SH-SY5Y (cell line): ENCODE data around the gene PTGER3.

Source experiments
- GATA2 ChIP-seq: IDR thresholded peaks from 2 replicates; pipeline ENCODE4 v1.6.1; 2011; ENCODE audit warnings: mild to moderate bottlenecking, low read depth, low read length
- GATA3 ChIP-seq: IDR thresholded peaks from 2 replicates; pipeline ENCODE4 v1.6.1; 2011; ENCODE audit warnings: low read depth, mild to moderate bottlenecking, low read length, moderate library complexity

PTGER3 gene

GRCh38 chr1:71072273-71072672, 24.7 kb upstream of the PTGER3 start:
- no peak for TF ChIP-seq GATA3
- no peak for TF ChIP-seq GATA2

GRCh38 chr1:71071720-71072119, 24.1 kb upstream of the PTGER3 start:
- TF ChIP-seq GATA2 = no peak
- TF ChIP-seq GATA3 = no peak

- TF ChIP-seq GATA2 = no peak
- no peak for TF ChIP-seq GATA3
These were observed 21.0 kb upstream of the PTGER3 start for GRCh38 chr1:71068325-71069240.

- no peak for TF ChIP-seq GATA3
- no peak for TF ChIP-seq GATA2
These were observed 7.2 kb upstream of the PTGER3 start for GRCh38 chr1:71054791-71055190.

GRCh38 chr1:71054281-71054731, 6.7 kb upstream of the PTGER3 start:
- TF ChIP-seq GATA3 (no peak), GATA2 (no peak)

GRCh38 chr1:71053758-71054157, 6.1 kb upstream of the PTGER3 start:
- TF ChIP-seq GATA3 (no peak), GATA2 (no peak)

GRCh38 chr1:71053146-71053545, 5.5 kb upstream of the PTGER3 start:
- no peak for TF ChIP-seq GATA2
- TF ChIP-seq GATA3 = no peak

- TF ChIP-seq GATA3 (no peak), GATA2 (no peak)
These were observed 2.5 kb upstream of the PTGER3 start for GRCh38 chr1:71049951-71050598.

- TF ChIP-seq GATA3 = no peak
- no peak for TF ChIP-seq GATA2
These were observed 553 bp downstream of the PTGER3 start for GRCh38 chr1:71046891-71047634.

GRCh38 chr1:71045463-71046028, 2.1 kb downstream of the PTGER3 start:
- TF ChIP-seq GATA2 = no peak

- no peak for TF ChIP-seq GATA3
- no peak for TF ChIP-seq GATA2
These were observed 2.8 kb downstream of the PTGER3 start for GRCh38 chr1:71044833-71045232.

- TF ChIP-seq GATA2 (no peak), GATA3 (no peak)
These were observed 4.6 kb downstream of the PTGER3 start for GRCh38 chr1:71043065-71043464.

GRCh38 chr1:71041806-71042205, 5.8 kb downstream of the PTGER3 start:
- TF ChIP-seq GATA2 = no peak
- TF ChIP-seq GATA3 = no peak

GRCh38 chr1:71039661-71040262, 7.9 kb downstream of the PTGER3 start:
- no peak for TF ChIP-seq GATA2
- no peak for TF ChIP-seq GATA3

- TF ChIP-seq GATA3 = no peak
- no peak for TF ChIP-seq GATA2
These were observed 8.7 kb downstream of the PTGER3 start for GRCh38 chr1:71038942-71039341.
